Skin epidermis (tissue), 12 donors: ENCODE measurements around the gene IL16.
"Not testable (repeated sequence)": the region's sequence is repeated elsewhere in the genome, so short reads cannot be mapped to it uniquely, and the experiment has no call there.

Experiments used
- H3K27ac ChIP-seq, 21 experiments: fragments of 200-600 bp; sonication (generic) in 11 of 21; one replicate each; pipeline ENCODE4 v1.5.0; 2020; ENCODE audit warnings: mild to moderate bottlenecking in 3 of 21, inconsistent platforms in 2 of 21, moderate library complexity in 2 of 21
- H3K4me3 ChIP-seq, 7 experiments: fragments of 200-600 bp; sonication (generic) in 2 of 7; one replicate each; pipeline ENCODE4 v1.5.0; 2020; ENCODE audit warnings: inconsistent platforms in 2 of 7, mild to moderate bottlenecking in 2 of 7, moderate library complexity in 1 of 7

The IL16 gene

GRCh38 chr15:81322676-81323253 lies 126.1 kb downstream of the IL16 start:
- Histone ChIP-seq H3K27ac (peak overlapping the region in 18 of 21 experiments; percentile 4 to 89 (median 80)), H3K4me3 (peak overlapping the region; percentile 61 to 87 (median 74))

GRCh38 chr15:81323559-81323943 lies 126.9 kb downstream of the IL16 start:
- peak overlapping the region; percentile 48 to 89 (median 79) for H3K27ac ChIP-seq
- peak overlapping the region; percentile 61 to 87 (median 74) for H3K4me3 ChIP-seq

- H3K4me3 ChIP-seq, result peak within 1 kb of the TSS; percentile 61 to 87 (median 74)
- H3K27ac ChIP-seq, result peak within 1 kb of the TSS; percentile 48 to 89 (median 79)
Measured at GRCh38 chr15:81323944-81324881, 127.5 kb downstream of the IL16 start, which contains the start of gene STARD5. Gene STARD5, minus strand, starts transcription at chr15:81324141. Its CDS starts 42 bp downstream, at chr15:81324099.

- Histone ChIP-seq H3K27ac (peak overlapping the region in 2 of 21 experiments; percentile 45), H3K4me3 (no peak overlapping the region)
Measured at GRCh38 chr15:81326466-81327212, 130.0 kb downstream of the IL16 start.

- Histone ChIP-seq H3K4me3 (no peak overlapping the region), H3K27ac (peak overlapping the region in 3 of 21 experiments; percentile 18 to 45 (median 45))
Measured at GRCh38 chr15:81327516-81327915, 130.8 kb downstream of the IL16 start.

- H3K4me3 ChIP-seq, result no peak overlapping the region
- no peak overlapping the region for H3K27ac ChIP-seq
Measured at GRCh38 chr15:81329446-81329845, 132.8 kb downstream of the IL16 start.

GRCh38 chr15:81330366-81331090 lies 133.8 kb downstream of the IL16 start:
- Histone ChIP-seq H3K4me3 (no peak overlapping the region), H3K27ac (no peak overlapping the region)

GRCh38 chr15:81331141-81331540 lies 134.5 kb downstream of the IL16 start:
- H3K4me3 ChIP-seq, H3K27ac ChIP-seq: not testable (repeated sequence)

GRCh38 chr15:81331600-81331999 lies 134.9 kb downstream of the IL16 start:
- Histone ChIP-seq H3K4me3 (no peak overlapping the region), H3K27ac (no peak overlapping the region)

GRCh38 chr15:81332326-81332725 lies 135.6 kb downstream of the IL16 start:
- Histone ChIP-seq H3K27ac (no peak overlapping the region), H3K4me3 (no peak overlapping the region)

- H3K27ac ChIP-seq, result no peak overlapping the region
- H3K4me3 ChIP-seq, result no peak overlapping the region
Measured at GRCh38 chr15:81333363-81333762, 136.7 kb downstream of the IL16 start.

- Histone ChIP-seq H3K27ac (no peak overlapping the region), H3K4me3 (no peak overlapping the region)
Measured at GRCh38 chr15:81334768-81335435, 138.2 kb downstream of the IL16 start.

GRCh38 chr15:81335631-81336030 lies 139.0 kb downstream of the IL16 start:
- no peak overlapping the region for H3K27ac ChIP-seq

GRCh38 chr15:81336568-81336967 lies 139.9 kb downstream of the IL16 start:
- H3K27ac ChIP-seq, result no peak overlapping the region

More at GRCh38 chr15:81335631-81336030, 139.0 kb downstream of the IL16 start:
- no peak overlapping the region for H3K4me3 ChIP-seq

GRCh38 chr15:81337241-81337640 lies 140.6 kb downstream of the IL16 start:
- Histone ChIP-seq H3K27ac (peak overlapping the region in 4 of 21 experiments; percentile 4 to 43 (median 26)), H3K4me3 (no peak overlapping the region)

More at GRCh38 chr15:81336568-81336967, 139.9 kb downstream of the IL16 start:
- H3K4me3 ChIP-seq, result no peak overlapping the region

GRCh38 chr15:81337713-81338157 lies 141.1 kb downstream of the IL16 start:
- Histone ChIP-seq H3K4me3 (no peak overlapping the region), H3K27ac (peak overlapping the region in 8 of 21 experiments; percentile 4 to 54 (median 26))

GRCh38 chr15:81338170-81339007 lies 141.7 kb downstream of the IL16 start:
- no peak overlapping the region for H3K4me3 ChIP-seq
- peak overlapping the region in 8 of 21 experiments; percentile 4 to 54 (median 26) for H3K27ac ChIP-seq

- no peak overlapping the region for H3K27ac ChIP-seq
Measured at GRCh38 chr15:81339321-81339720, 142.6 kb downstream of the IL16 start.

More at GRCh38 chr15:81339321-81339720, 142.6 kb downstream of the IL16 start:
- no peak overlapping the region for H3K4me3 ChIP-seq
